Lower leg skin (tissue), 4 donors: ENCODE data around the gene IP6K1. TPM values are rescaled to one million over a fixed set of nuclear protein-coding genes. Genes with fewer than 3 reads are reported as not detected.

Experiments used
- DNase-seq, 2 donors: peaks; one replicate each; pipeline ENCODE4 v3.0.0-alpha.2; 2019; ENCODE audit warnings: low spot score in 2 of 2
- H3K4me3 ChIP-seq: fragments of 200-600 bp; sonication (generic); 2 replicates; pipeline ENCODE4 v1.5.1; 2017; ENCODE audit warnings: mild to moderate bottlenecking, low read depth; ENCODE audit not compliant: poor library complexity, severe bottlenecking
- CTCF ChIP-seq, 3 donors: fragments of 450-650 bp; IDR thresholded peaks; one replicate each; pipeline ENCODE4 v1.5.1; 2016; ENCODE audit warnings: antibody characterized with exemption in 3 of 3, mild to moderate bottlenecking in 3 of 3, moderate library complexity in 2 of 3
- POLR2A ChIP-seq, 2 donors: fragments of 450-650 bp; IDR thresholded peaks; one replicate each; pipeline ENCODE4 v1.6.1; 2016 to 2017; ENCODE audit warnings: antibody characterized with exemption in 2 of 2, mild to moderate bottlenecking in 1 of 2, moderate library complexity in 1 of 2
- WGBS, 2 donors: methylation state at CpG; one replicate each; pipeline ENCODE4 v1.1.5; 2018; 5-methylcytosine and 5-hydroxymethylcytosine counted together
- intact Hi-C: fragments of 100-400 bp; cut with DNase I; formaldehyde crosslinking; loops from one replicate; pipeline ENCODE4 v1.15.0; 2023; ENCODE audit warnings: low total_unique reads
- total RNA-seq, 4 donors: library from RNA; depleted of rRNA; stranded (reverse); fragments of >200 nt; gene quantifications; one replicate each; pipeline ENCODE4 v1.1.0, GENCODE V29; 2016

IP6K1 gene
- total RNA-seq, 4 donors from 2014 or later = 44.1 to 56.5 (median 51.6) TPM

- TF ChIP-seq CTCF (IDR thresholded peaks at IDR 0.05) (no peak), POLR2A (IDR thresholded peaks at IDR 0.05) (no peak)
- WGBS, 2 donors = 52 to 61% methylated on average over 8 of the region's 8 CpGs
- no peak for DNase-seq
- peak overlapping the region; percentile 96 for H3K4me3 ChIP-seq
- intact Hi-C loops = loop anchor here (10.0 kb wide), 1 partner anchor 62 kb away; the partner anchor contains the start of gene IP6K1
Measured at GRCh38 chr3:49722896-49723295, 63.4 kb downstream of the IP6K1 start.

GRCh38 chr3:49721896-49722781, 64.2 kb downstream of the IP6K1 start:
- H3K4me3 ChIP-seq = no peak overlapping the region
- intact Hi-C loops = loop anchor here (10.0 kb wide), 1 partner anchor 63 kb away; the partner anchor contains the start of gene IP6K1
- WGBS, 2 donors = 83 to 84% methylated on average over 23 to 24 of the region's 26 CpGs

GRCh38 chr3:49721596-49721895, 64.8 kb downstream of the IP6K1 start:
- WGBS, 2 donors = 70% methylated on average over 9 of the region's 9 CpGs
- H3K4me3 ChIP-seq = no peak overlapping the region
- peak in 1 of 2 donors; percentile 83 for DNase-seq
- intact Hi-C loops = loop anchor here (10.0 kb wide), 1 partner anchor 63 kb away; the partner anchor contains the start of gene IP6K1
- no peak for TF ChIP-seq CTCF (IDR thresholded peaks at IDR 0.05)
- no peak for TF ChIP-seq POLR2A (IDR thresholded peaks at IDR 0.05)

More at GRCh38 chr3:49721896-49722781, 64.2 kb downstream of the IP6K1 start:
- DNase-seq = peak in 1 of 2 donors; percentile 87
- TF ChIP-seq POLR2A (IDR thresholded peaks at IDR 0.05) (no peak), CTCF (IDR thresholded peaks at IDR 0.05) (no peak)

- DNase-seq = peak in 1 of 2 donors; percentile 83
- H3K4me3 ChIP-seq = no peak overlapping the region
- intact Hi-C loops = loop anchor here (10.0 kb wide), 1 partner anchor 64 kb away; the partner anchor contains the start of gene IP6K1
- TF ChIP-seq POLR2A (IDR thresholded peaks at IDR 0.05) (no peak), CTCF (IDR thresholded peaks at IDR 0.05) (no peak)
- 47 to 54% methylated on average over 4 of the region's 4 CpGs for WGBS, 2 donors
Measured at GRCh38 chr3:49720855-49721595, 65.3 kb downstream of the IP6K1 start.

GRCh38 chr3:49719214-49719884, 67.0 kb downstream of the IP6K1 start, which contains the start of gene AMIGO3:
TSS of gene AMIGO3 (minus strand) at chr3:49719684. CDS start at chr3:49719465, 219 bp downstream.
- DNase-seq = peak; percentile 95 to 99
- WGBS, 2 donors = 0 to 1% methylated on average over 26 to 50 of the region's 50 CpGs
- peak within 1 kb of the TSS; percentile 1 for H3K4me3 ChIP-seq
- intact Hi-C loops = no loop called here
- no peak for TF ChIP-seq POLR2A (IDR thresholded peaks at IDR 0.05)
- TF ChIP-seq CTCF (IDR thresholded peaks at IDR 0.05) = no peak
